Gastroesophageal sphincter (tissue), 3 donors: ENCODE results near the gene TRIM56.

Experiments used
- POLR2AphosphoS5 ChIP-seq: sonication (generic); formaldehyde crosslinking; IDR thresholded peaks from one replicate; pipeline ENCODE4 v1.6.1; 2017; ENCODE audit warnings: antibody characterized with exemption
- TF ChIP-seq, protein P1 (sequence below), 4 experiments: fragments of 200-600 bp in 2 of 4; fragments of 450-650 bp in 2 of 4; sonication (generic) in 1 of 4; IDR thresholded peaks; one replicate each; pipeline ENCODE4 v1.5.1; 2017 to 2019; ENCODE audit warnings: antibody characterized with exemption in 4 of 4, mild to moderate bottlenecking in 2 of 4, moderate library complexity in 2 of 4

DNA sequence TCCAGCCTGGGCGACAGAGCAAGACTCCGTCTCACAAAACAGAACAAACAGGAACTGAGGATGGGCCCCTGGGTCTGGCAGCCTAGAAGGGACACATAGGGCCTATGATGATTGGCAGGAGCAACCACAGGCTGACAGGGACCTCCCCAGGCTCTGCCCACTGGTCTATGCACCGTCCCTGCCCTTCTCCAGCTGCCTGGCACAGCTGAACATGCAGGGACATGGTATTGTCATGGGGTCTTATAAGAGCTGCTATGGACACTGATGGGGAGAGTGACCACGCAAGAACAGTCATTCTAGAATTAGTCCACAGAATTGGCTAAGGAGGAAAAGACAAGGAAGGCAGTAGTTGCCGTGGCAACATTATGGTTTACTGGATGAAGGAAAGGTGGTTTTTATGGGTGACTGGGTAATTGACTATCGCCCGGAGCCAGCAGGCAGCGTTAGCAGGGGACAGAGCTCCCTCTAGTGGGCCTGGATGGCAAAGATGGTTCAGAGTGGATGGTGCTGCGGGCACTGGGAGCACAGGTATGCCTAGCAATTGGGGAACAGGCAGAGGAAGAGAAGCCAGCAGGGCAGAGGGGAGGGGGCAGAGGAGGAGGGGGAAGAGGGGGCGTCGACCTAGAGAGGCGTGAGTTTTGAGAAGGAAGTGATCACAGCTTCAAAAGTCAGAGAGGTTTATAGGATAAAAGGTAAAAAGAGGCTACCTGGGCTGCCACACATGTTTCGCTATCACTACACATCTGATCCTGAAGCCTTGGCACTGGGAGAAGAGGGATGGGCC, 7.8 kb upstream of the TRIM56 start:
- TF ChIP-seq, protein P1, sequence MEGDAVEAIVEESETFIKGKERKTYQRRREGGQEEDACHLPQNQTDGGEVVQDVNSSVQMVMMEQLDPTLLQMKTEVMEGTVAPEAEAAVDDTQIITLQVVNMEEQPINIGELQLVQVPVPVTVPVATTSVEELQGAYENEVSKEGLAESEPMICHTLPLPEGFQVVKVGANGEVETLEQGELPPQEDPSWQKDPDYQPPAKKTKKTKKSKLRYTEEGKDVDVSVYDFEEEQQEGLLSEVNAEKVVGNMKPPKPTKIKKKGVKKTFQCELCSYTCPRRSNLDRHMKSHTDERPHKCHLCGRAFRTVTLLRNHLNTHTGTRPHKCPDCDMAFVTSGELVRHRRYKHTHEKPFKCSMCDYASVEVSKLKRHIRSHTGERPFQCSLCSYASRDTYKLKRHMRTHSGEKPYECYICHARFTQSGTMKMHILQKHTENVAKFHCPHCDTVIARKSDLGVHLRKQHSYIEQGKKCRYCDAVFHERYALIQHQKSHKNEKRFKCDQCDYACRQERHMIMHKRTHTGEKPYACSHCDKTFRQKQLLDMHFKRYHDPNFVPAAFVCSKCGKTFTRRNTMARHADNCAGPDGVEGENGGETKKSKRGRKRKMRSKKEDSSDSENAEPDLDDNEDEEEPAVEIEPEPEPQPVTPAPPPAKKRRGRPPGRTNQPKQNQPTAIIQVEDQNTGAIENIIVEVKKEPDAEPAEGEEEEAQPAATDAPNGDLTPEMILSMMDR (IDR thresholded peaks at IDR 0.05) = peak in 3 of 4 experiments; percentile 52 to 82 (median 67)
- TF ChIP-seq POLR2AphosphoS5 = no peak
